ENCODE measurements around the gene CNPY3. TPM values are rescaled to one million over a fixed set of nuclear protein-coding genes. Genes with fewer than 3 reads are reported as not detected.
A peak's percentile ranks its signal among the peaks of the same experiment; 100 is the strongest.
"Not testable (repeated sequence)": the region's sequence is repeated elsewhere in the genome, so short reads cannot be mapped to it uniquely, and the experiment has no call there.

CNPY3 gene
- total RNA-seq, 1 donor from 2014 or later, result 14.0 TPM

- H3K27me3 ChIP-seq (ENCODE audit: control insufficient read depth, insufficient read depth, low read length), result no peaks in the 10 kb centered on the region
- no peaks in the 10 kb centered on the region for H3K36me3 ChIP-seq (ENCODE audit: control insufficient read depth, insufficient read depth, low read length)
- no peak overlapping the region for H3K4me3 ChIP-seq (ENCODE audit: low read depth, low read length)
- TF ChIP-seq CTCF (IDR thresholded peaks at IDR 0.05; ENCODE audit: insufficient read depth, low read length, severe bottlenecking), result no peak
- DNase-seq (ENCODE audit: low read depth) (no peak), FAIRE-seq (no peak)
Measured at GRCh38 chr6:42952389-42952788, 23.1 kb downstream of the CNPY3 start.

- H3K4me3 ChIP-seq (ENCODE audit: low read depth, low read length); H3K36me3 ChIP-seq (ENCODE audit: control insufficient read depth, insufficient read depth, low read length); H3K27me3 ChIP-seq (ENCODE audit: control insufficient read depth, insufficient read depth, low read length); FAIRE-seq: not testable (repeated sequence)
- peak; percentile 52 for DNase-seq (ENCODE audit: low read depth)
Measured at GRCh38 chr6:42954405-42954804, 25.1 kb downstream of the CNPY3 start.

- Histone ChIP-seq H3K36me3 (ENCODE audit: control insufficient read depth, insufficient read depth, low read length) (peaks cover 4% of the 10 kb centered on the region), H3K27me3 (ENCODE audit: control insufficient read depth, insufficient read depth, low read length) (no peaks in the 10 kb centered on the region), H3K4me3 (ENCODE audit: low read depth, low read length) (no peak overlapping the region)
- no peak for TF ChIP-seq CTCF (IDR thresholded peaks at IDR 0.05; ENCODE audit: insufficient read depth, low read length, severe bottlenecking)
- DNase-seq (ENCODE audit: low read depth), result no peak
- FAIRE-seq, result no peak
Measured at GRCh38 chr6:42958125-42958524, 28.8 kb downstream of the CNPY3 start.

GRCh38 chr6:42959917-42960242 lies 30.6 kb downstream of the CNPY3 start:
- Histone ChIP-seq H3K36me3 (ENCODE audit: control insufficient read depth, insufficient read depth, low read length) (peaks cover 10% of the 10 kb centered on the region), H3K4me3 (ENCODE audit: low read depth, low read length) (peak overlapping the region; percentile 37)

GRCh38 chr6:42960243-42961019 lies 31.2 kb downstream of the CNPY3 start, which contains the start of gene GNMT:
Gene GNMT (plus strand): TSS chr6:42960754. CDS start chr6:42960768, 14 bp downstream.
- peaks cover 14% of the 10 kb centered on the region for H3K36me3 ChIP-seq (ENCODE audit: control insufficient read depth, insufficient read depth, low read length)
- FAIRE-seq (no peak), DNase-seq (ENCODE audit: low read depth) (peak; percentile 57)
- no peak for TF ChIP-seq CTCF (IDR thresholded peaks at IDR 0.05; ENCODE audit: insufficient read depth, low read length, severe bottlenecking)
- no peaks in the 10 kb centered on the region for H3K27me3 ChIP-seq (ENCODE audit: control insufficient read depth, insufficient read depth, low read length)
- H3K4me3 ChIP-seq (ENCODE audit: low read depth, low read length), result peak within 1 kb of the TSS; percentile 37

More at GRCh38 chr6:42959917-42960242, 30.6 kb downstream of the CNPY3 start:
- no peaks in the 10 kb centered on the region for H3K27me3 ChIP-seq (ENCODE audit: control insufficient read depth, insufficient read depth, low read length)
- FAIRE-seq, result no peak
- DNase-seq (ENCODE audit: low read depth), result no peak
- no peak for TF ChIP-seq CTCF (IDR thresholded peaks at IDR 0.05; ENCODE audit: insufficient read depth, low read length, severe bottlenecking)

GRCh38 chr6:42961020-42961470 lies 31.8 kb downstream of the CNPY3 start:
- Histone ChIP-seq H3K27me3 (ENCODE audit: control insufficient read depth, insufficient read depth, low read length) (no peaks in the 10 kb centered on the region), H3K36me3 (ENCODE audit: control insufficient read depth, insufficient read depth, low read length) (peaks cover 16% of the 10 kb centered on the region), H3K4me3 (ENCODE audit: low read depth, low read length) (peak overlapping the region; percentile 37)
- no peak for TF ChIP-seq CTCF (IDR thresholded peaks at IDR 0.05; ENCODE audit: insufficient read depth, low read length, severe bottlenecking)
- FAIRE-seq (no peak), DNase-seq (ENCODE audit: low read depth) (no peak)

Measured in bronchial epithelial cell (primary cell).